Thyroid gland (tissue), 4 donors: ENCODE data around the gene ZNF462.

Experiments used
- CTCF ChIP-seq, 6 experiments: fragments of 200-600 bp in 3 of 6; fragments of 450-650 bp in 3 of 6; sonication (generic) in 3 of 6; IDR thresholded peaks; one replicate each; pipeline ENCODE4 v1.5.1; 2016 to 2019; ENCODE audit warnings: antibody characterized with exemption in 6 of 6, mild to moderate bottlenecking in 2 of 6, inconsistent platforms in 1 of 6, moderate library complexity in 1 of 6
- POLR2A ChIP-seq, 2 donors: fragments of 450-650 bp; IDR thresholded peaks; one replicate each; pipeline ENCODE4 v1.6.1; 2017; ENCODE audit warnings: antibody characterized with exemption in 2 of 2, mild to moderate bottlenecking in 2 of 2, moderate library complexity in 1 of 2

- no peak for TF ChIP-seq CTCF (IDR thresholded peaks at IDR 0.05)
- TF ChIP-seq POLR2A (IDR thresholded peaks at IDR 0.05) = no peak
Measured at GRCh38 chr9:107033966-107034365, 171.0 kb downstream of the ZNF462 start.
